Right ventricle myocardium superior (tissue), 1 donor: ENCODE results near the gene FUOM. TPM values are rescaled to one million over a fixed set of nuclear protein-coding genes. Genes with fewer than 3 reads are reported as not detected.
A peak's percentile ranks its signal among the peaks of the same experiment; 100 is the strongest.
"Not testable (repeated sequence)": the region's sequence is repeated elsewhere in the genome, so short reads cannot be mapped to it uniquely, and the experiment has no call there.

Source experiments
- ATAC-seq: fragments of 200-7000 bp; cut with Tn5 transposase; one replicate; pipeline ENCODE4 v1.9.1; 2020; ENCODE audit warnings: mild to moderate bottlenecking; ENCODE audit not compliant: poor library complexity
- DNase-seq: peaks from one replicate; pipeline ENCODE4 v3.0.0-alpha.2; 2020
- intact Hi-C: fragments of 100-400 bp; cut with DNase I; formaldehyde crosslinking; loops from one replicate; pipeline ENCODE4 v1.11.2; 2022
- total RNA-seq: library from RNA; stranded (reverse); fragmentation: NEBNext Ultra II Directional; extraction: Animal tissue kit (Norgen Biotek cat#: 25700); gene quantifications from one replicate; pipeline ENCODE4 v1.2.1, GENCODE V29; 2021
- donor health status: DM: no; HTN: yes; CAD: no; lungs with severe emphysema.

FUOM gene
- total RNA-seq, 1 donor from 2014 or later = 7.4 TPM

DNA sequence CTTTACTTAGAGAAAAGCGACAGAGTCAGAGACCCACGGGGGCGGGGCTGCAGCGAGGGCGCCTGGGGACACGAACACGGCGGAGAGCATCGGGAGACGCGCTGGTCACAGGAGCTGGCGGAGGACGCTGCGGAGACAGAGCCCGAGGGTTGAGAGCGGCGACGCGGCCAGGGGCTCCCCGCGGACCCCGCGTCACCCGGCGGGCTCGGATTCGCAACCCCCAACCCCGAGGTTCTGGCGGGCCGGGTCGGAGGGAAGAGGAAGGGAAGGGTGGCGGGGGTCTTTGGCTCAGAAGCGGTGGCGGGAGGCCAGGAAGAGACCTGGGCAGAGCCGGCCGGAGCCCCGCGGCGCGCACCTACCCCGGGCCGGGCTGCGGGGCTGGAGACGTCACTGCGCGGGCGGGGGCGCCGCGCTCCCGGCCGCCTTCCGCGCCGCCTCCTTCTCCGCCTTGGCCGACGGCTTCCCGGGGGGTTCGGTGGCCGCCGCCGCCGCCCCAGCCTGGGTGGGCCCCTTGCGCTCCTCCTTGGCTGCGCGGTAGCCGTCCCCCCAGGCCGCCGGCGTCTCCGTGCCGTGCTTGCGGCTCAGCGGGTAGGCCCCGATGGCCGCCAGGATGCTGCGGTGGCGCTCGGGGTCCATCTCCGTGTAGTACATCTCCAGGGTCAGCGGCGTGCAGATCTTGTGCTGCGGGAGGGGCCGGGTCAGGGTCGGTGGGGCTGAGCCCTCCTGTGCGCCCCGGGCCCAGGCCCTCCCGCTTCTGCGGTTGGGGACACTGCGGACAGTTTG, 32.2 kb downstream of the FUOM start:
- ATAC-seq = peak; percentile 38
- DNase-seq = peak; percentile 45
- intact Hi-C loops = loop anchor here (5.0 kb wide), 1 partner anchor 282 kb away; no protein-coding TSS in a partner anchor

DNA sequence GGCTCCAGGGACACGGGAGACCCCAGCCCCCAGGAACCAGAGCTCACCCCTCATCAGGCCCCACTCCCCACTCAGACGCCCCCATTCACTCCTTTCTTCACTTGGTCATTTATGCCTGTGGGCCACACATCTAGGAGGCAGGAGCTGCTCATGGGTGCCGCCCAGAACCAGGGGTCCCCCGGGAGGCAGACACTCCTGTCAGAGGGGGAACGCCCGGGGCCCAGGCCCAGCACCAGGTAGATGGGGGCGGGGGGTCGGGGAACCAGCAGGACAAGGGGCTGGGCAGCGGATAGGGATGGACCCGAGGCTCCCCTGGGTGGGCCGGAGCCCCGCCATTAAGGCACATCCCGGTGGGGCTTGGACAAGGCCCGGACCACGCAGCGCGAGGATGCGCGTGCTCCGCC, 33.0 kb downstream of the FUOM start:
- DNase-seq = no peak
- peak; percentile 5 for ATAC-seq
- intact Hi-C loops = loop anchor here (5.0 kb wide), 1 partner anchor 282 kb away; no protein-coding TSS in a partner anchor

DNA sequence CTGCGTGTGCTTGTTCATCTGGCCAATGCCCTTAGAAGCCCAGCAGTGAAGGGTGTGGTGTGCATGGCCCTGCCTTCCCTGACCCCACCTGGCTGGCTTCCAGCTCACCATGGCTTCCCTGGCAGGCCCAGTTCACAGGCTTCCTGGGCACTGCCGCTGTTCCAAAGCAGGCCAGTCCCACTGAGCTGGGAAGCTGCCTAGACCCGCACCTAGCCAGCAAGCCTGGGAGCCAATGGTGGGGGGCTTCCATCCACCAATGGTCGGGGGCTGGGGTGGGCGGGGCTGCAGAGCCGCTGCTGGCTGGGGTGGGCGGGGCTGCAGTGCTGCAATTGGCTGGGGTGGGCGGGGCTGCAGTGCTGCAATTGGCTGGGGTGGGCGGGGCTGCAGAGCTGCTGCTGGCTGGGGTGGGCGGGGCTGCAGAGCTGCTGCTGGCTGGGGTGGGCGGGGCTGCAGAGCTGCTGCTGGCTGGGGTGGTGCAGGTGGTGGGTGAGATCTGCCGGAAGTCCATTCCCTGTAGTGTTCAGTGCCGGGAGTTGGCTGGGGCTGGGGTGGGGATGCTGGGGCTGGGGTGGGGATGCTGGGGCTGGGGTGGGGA, 33.5 kb downstream of the FUOM start:
- ATAC-seq = peak; percentile 82
- intact Hi-C loops = no loop called here
- DNase-seq = peak; percentile 76

DNA sequence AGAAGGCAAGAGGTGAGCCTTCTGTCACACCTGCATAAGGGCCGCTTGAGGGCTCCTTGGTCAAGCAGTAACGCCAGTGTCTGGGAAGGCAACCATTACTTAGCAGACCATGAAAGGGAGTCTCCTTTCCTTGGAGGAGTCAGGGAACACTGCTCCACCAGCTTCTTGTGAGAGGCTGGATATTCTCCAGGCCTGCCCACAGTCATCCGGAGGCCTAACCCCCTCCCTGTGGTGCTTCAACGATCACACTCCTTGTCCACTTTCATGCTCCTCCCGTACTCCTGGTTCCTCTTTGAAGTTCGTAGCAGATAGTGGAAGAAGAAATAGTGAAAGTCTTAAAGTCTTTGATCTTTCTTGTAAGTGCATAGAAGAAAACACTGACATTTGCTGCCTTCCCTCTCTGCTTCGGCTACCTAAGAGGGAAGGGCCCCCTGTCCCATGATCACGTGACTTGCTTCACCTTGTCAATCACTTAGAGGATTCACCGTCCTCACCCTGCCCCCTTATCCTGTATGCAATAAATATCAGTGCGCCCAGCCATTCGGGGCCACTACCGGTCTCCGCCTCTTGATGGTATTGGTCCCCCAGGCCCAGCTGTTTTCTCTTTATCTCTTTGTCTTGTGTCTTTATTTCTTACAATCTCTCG, 35.6 kb downstream of the FUOM start:
- intact Hi-C loops, ATAC-seq: not testable (repeated sequence)

DNA sequence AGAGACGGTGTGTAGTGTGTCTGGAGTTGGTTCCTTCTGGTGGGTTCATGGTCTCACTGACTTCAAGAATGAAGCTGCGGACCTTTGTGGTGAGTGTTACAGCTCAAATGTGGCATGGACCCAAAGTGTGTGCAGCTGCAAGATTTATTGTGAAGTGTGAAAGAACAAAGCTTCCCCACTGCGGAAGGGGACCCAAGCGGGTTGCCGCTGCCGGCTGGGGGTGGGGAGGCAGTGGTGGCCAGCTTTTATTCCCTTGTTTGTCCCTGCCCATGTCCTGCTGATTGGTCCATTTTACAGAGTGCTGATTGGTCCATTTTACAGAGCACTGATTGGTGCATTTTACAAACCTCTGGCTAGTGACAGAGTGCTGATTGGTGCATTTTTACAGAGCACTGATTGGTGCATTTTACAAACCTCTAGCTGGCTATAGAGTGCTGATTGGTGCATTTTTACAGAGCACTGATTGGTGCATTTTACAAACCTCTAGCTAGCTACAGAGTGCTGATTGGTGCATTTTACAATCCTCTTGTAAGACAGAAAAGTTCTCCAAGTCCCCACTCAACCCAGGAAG, 36.9 kb downstream of the FUOM start:
- DNase-seq, ATAC-seq, intact Hi-C loops: not testable (repeated sequence)

More for the DNA sequence above, 35.6 kb downstream of the FUOM start:
- peak; percentile 3 for DNase-seq

DNA sequence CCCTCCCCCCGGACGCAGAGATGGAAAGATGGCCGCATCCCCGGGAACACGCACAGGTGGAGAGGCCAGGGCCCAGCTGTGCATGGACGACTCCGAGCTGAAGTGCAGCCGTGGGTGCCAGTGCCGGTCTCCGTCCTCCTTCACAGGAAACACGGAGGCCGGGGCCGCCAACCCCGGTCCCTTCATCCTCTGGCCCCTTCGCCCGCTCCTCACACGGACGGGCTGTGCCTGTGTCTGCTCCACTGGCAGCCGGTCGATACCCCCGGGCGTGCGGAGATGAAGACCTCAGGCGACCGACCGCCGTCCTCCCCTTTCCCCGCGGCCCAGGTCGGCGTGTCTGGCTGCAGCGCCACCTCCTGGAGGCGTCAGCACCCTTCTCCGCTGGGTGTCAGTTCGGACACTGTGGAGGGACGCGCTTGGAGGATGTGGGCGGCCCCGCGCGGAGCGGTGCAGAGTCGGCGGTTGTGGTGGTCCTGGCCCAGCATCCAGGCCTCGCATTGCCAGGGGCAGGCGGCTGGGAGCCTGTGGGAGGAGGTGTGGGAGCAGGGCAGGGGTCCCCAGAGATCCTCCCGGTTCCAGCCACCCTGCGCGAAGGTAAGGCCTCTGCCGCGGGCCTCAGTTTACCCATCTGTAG, 39.2 kb downstream of the FUOM start:
- ATAC-seq (peak; percentile 91), DNase-seq (peak; percentile 72)
- intact Hi-C loops = no loop called here

DNA sequence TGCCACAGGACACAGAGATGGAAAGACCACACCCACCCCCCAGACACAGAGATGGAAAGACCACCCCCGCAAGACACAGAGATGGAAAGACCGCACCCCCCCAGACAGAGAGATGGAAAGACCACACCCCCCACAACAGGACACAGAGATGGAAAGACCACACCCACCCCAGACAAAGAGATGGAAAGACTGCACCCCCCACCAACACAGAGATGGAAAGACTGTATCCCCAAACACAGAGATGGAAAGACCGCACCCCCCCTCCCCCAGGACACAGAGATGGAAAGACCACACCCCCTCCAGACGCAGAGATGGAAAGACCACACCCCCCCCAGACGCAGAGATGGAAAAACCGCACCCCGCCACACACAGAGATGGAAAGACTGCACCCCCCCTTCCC, 41.1 kb downstream of the FUOM start:
- no peak for ATAC-seq
- intact Hi-C loops = no loop called here
- no peak for DNase-seq

DNA sequence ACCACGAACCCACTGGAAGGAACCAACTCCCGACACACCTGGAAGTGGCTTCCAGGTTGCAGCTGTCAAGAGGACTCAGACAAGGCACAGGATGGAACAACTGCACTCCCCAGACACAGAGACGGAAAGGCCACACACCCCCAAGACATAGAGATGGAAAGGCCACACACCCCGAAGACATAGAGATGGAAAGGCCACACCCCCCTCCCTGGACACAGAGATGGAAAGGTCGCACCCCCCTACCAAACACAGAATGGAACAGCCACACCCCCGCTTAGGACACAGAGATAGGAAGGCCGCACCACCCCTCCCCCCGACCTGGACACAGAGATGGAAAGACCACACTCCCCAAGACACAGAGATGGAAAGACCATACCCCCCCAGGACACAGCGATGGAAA, 41.6 kb downstream of the FUOM start:
- intact Hi-C loops = no loop called here
- DNase-seq (no peak), ATAC-seq (no peak)

DNA sequence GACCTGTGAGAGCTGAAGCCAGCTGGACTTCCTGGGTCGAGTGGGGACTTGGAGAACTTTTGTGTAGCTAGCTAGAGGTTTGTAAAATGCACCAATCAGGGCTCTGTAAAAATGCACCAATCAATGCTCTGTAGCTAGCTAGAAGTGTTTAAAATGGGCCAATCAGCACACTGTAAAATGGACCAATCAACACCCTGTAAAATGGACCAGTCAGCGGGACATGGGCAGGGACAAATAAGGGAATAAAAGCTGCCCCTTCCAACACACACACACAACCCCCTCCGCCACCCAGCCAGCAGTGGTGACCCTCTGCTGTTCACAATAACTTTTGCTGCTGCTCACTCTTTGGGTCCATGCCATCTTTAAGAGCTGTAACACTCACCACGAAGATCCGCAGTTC, 42.0 kb downstream of the FUOM start:
- DNase-seq (peak; percentile 17), ATAC-seq (no peak)
- intact Hi-C loops = no loop called here

DNA sequence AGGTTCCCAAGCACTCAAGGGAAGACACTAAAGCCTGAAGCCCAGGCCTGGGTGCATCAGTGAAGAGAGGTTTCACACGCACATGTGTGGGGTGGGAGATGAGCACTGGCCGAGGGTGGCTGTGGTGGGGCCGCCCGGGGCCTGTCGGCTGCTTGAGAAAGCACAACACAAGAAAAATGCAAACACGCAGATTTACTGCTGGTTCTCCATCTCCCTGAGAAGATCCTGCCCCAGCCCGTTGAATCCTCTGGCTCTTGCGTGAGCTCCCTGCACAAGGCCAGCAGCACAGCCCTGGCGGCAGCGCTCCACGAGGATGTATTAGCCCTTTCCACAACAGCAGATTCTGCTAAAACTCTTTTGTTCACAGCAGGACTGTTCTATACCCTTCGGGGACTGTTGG, 42.9 kb downstream of the FUOM start:
- intact Hi-C loops = no loop called here
- no peak for DNase-seq
- ATAC-seq = no peak

DNA sequence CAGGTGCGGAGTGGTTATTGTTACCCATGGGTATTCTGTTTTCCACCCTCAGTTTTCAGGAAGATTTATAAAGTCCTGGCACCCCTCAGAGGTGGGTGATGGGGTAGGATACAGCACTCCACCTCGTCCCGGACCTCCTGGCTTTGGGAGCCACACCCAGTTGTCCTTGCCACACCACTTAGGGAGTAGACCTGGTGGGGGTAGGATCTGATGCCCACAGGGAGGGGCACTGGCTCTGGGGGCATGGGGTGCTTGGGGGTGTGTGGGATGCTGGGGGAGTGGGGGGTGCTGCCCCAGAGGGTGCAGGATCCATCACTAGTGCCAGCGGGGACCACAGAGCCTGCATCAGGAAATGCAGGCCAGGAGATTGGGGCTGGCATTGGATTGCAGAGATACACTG, 44.6 kb downstream of the FUOM start:
- DNase-seq (no peak), ATAC-seq (no peak)
- intact Hi-C loops = no loop called here

DNA sequence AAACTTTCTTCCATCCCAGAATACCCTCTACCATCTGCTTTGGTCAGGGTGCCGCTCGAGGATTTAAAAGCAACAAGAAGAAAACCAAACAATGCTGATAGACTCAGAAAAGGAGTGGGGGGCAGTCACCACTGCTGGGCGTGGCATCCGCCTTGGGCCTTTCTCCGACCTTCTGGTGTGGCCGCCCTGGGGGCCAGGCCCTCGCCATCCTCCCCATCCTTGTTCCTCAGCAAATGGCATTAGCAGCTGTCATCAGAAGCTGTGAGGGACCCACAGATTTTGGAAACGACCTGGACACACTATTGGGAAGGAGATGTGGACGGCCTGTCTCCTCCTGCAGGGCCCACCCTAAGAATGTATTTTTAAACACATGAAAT, 45.1 kb downstream of the FUOM start:
- DNase-seq = no peak
- intact Hi-C loops = no loop called here
- ATAC-seq = no peak

DNA sequence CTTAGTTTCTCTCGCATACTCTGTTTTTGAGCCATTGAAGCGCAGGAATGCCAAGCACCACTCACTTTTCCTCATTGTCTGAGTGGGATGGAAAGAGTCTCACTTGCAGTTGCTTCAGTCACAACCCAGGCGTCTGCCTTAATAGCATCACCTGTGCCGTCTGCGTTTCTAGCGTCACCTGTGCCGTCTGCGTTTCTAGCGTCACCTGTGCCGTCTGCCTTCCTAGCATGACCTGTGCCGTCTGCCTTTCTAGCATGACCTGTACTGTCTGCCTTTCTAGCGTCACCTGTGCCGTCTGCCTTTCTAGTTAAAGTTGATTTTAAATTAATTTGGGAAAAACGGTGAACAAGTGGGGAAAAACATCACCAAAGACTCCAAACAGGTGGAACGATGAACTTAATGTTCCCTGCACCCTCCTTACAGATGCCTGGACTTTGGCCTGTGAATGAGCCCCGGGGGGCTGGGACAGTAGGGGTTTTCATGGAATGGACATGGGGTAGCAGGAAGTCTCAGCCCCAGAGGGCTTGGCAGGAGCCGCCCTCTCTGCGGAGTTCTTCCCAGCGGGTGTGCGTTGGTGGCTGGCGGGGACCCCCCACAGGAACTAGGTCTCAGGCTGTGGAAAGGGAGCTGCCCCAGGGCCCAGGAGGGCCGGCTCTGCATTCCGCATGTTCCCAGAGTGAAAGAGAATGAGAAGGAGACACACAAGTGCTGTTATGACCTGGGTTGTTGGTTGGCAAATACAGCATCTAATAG, 45.6 kb downstream of the FUOM start:
- ATAC-seq (no peak), DNase-seq (no peak)
- intact Hi-C loops = no loop called here

DNA sequence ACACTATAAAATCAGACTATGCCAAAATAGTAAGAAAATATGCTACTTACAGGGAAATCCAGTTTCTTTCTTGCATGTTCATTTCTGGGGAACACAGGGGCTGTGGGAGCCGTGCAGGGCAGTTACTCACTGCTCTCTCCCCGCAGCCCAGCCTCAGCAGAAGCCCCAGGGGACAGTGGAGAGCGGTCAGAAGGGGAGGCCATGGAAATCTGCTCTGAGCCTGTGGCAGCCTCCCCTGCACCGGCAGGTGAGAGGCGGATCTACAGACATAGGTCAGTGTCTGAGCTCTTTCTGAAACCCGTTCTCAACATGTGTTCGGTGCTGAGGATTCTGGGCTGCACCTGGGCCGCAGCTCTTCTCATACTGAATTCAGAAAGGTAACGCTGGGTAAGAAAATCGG, 46.2 kb downstream of the FUOM start:
- DNase-seq (no peak), ATAC-seq (no peak)
- intact Hi-C loops = no loop called here

DNA sequence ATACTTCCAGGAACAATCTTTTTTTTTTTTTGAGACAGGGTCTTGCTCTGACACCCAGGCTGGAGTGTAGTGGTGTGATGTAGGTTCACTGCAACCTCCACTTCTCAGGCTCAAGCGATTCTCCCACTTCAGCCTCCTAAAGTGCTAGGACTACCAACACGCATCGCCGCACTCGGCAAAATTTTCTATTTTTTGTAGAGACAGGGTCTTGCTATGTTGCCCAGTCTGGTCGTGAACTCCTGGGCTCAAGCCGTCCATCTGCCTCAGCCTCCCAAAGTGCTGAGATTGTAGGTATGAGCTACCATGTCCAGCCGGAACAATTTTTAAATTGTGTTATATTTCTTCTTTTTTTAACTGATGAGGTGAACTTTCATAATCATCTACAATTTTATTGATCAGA, 47.0 kb downstream of the FUOM start:
- DNase-seq = no peak
- intact Hi-C loops = no loop called here
- ATAC-seq = no peak

DNA sequence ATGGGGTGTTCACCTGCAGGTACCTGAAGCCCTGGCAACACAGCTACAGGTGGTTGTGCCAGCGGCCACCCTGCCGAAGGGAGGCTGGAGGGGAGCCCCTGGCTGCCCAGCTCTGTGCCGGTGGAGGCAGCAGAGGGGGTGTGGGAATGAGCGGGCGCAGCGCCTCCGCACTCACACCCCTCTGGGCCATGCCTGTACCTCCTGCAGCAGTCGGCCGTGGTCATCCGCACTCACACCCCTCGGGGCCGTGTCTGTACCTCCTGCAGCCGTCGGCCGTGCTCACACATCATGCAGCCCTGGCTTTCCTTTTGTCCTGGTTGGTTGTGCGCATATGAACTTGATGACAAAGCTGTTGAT, 47.4 kb downstream of the FUOM start:
- intact Hi-C loops = no loop called here
- DNase-seq (no peak), ATAC-seq (no peak)

DNA sequence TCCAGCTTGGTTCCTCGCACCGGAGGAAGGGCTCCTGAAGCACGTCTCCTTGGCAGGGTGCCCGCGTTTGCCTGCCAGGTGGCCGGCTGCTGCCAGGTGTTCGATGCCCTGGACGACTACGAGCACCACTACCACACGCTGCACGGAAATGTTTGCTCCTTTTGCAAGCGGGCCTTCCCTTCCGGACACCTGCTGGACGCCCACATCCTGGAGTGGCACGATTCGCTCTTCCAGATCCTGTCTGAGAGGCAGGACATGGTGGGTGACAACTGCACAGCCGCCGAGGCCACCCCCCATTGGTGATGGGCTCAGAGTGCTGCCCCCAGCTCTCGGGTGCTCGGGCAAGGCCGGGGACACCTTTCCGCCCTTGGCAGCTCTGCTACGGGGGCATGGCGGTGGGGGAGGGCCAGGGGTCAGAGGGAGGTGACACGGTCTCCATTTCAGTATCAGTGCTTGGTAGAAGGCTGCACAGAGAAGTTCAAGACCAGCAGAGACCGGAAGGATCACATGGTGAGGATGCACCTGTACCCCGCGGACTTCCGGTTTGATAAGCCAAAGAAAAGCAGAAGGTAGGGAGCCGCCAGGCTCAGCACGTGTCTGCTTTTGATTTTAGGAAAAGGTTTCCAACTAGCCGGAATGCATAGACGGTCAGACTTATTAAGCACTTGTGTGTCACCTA, 48.0 kb downstream of the FUOM start:
- intact Hi-C loops = no loop called here
- ATAC-seq = no peak
- DNase-seq = no peak

DNA sequence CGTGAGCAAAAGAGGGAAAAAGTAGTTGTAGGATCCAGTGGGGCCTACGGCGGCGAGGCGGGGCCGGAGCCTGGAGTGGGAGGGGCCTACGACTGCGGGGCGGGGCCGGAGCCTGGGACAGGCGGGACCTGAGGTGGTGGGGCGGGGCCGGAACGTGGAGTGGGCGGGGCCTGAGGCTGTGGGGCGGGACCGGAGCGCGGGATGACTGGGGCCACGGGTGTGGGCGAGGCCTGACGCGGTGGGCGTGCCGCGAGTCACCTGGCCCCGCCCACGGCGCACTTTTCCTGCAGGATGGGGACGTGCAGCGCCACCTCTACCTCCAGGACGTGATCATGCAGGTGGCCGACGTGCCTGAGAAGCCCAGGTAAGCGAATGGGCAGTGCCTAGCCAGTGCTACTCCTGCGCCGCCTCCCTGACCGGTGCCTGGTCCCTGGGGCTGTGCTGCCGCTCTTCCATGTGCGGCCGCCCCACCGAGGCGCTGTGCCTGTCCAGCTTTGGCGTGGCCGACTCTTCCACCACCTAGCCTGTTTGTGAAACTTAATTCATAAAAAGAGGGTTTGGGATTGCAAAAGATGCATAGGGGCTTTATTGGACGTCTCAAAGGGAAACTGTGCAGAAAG, 48.6 kb downstream of the FUOM start:
- intact Hi-C loops = no loop called here
- ATAC-seq = peak; percentile 95
- peak; percentile 95 for DNase-seq
